Stimulated activated naive CD8-positive, alpha-beta T cell treated with anti-CD3 and anti-CD28 coated beads, Interleukin-15, Interleukin-2, amounts not matched to agents 100 ng/mL and 50 ng/mL, for 24 hours (primary cell): ENCODE measurements around the gene H1-8.

Source experiments
- H3K27ac Mint-ChIP-seq: one replicate; pipeline ENCODE4 v1.8.0; 2021; ENCODE audit warnings: mild to moderate bottlenecking, mixed read lengths
- H3K27me3 Mint-ChIP-seq: one replicate; pipeline ENCODE4 v1.8.0; 2021; ENCODE audit warnings: mixed read lengths
- H3K36me3 Mint-ChIP-seq: one replicate; pipeline ENCODE4 v1.8.0; 2021; ENCODE audit warnings: low read depth, mixed read lengths
- H3K4me1 Mint-ChIP-seq: one replicate; pipeline ENCODE4 v1.8.0; 2021; ENCODE audit warnings: low read depth, mixed read lengths
- H3K4me3 Mint-ChIP-seq: one replicate; pipeline ENCODE4 v1.8.0; 2021; ENCODE audit warnings: mild to moderate bottlenecking, mixed read lengths
- H3K9me3 Mint-ChIP-seq: one replicate; pipeline ENCODE4 v1.8.0; 2021; ENCODE audit warnings: mixed read lengths

The H1-8 gene

GRCh38 chr3:129522953-129523352 lies 20.0 kb upstream of the H1-8 start:
- H3K4me3 Mint-ChIP-seq: no peak overlapping the region
- H3K27ac Mint-ChIP-seq: no peak overlapping the region
- no peaks in the 10 kb centered on the region for H3K36me3 Mint-ChIP-seq
- H3K9me3 Mint-ChIP-seq: no peaks in the 10 kb centered on the region
- no peaks in the 10 kb centered on the region for H3K27me3 Mint-ChIP-seq
- H3K4me1 Mint-ChIP-seq: peaks cover 5% of the 10 kb centered on the region

GRCh38 chr3:129524081-129524480 lies 18.9 kb upstream of the H1-8 start:
- Mint-ChIP-seq H3K4me1 (peaks cover 5% of the 10 kb centered on the region), H3K27ac (no peak overlapping the region), H3K9me3 (no peaks in the 10 kb centered on the region), H3K4me3 (no peak overlapping the region), H3K36me3 (no peaks in the 10 kb centered on the region), H3K27me3 (no peaks in the 10 kb centered on the region)

- no peak overlapping the region for H3K4me3 Mint-ChIP-seq
- peak overlapping the region; percentile 31 for H3K27ac Mint-ChIP-seq
- no peaks in the 10 kb centered on the region for H3K36me3 Mint-ChIP-seq
- H3K4me1 Mint-ChIP-seq: peaks cover 5% of the 10 kb centered on the region
- H3K9me3 Mint-ChIP-seq: no peaks in the 10 kb centered on the region
- H3K27me3 Mint-ChIP-seq: no peaks in the 10 kb centered on the region
Observed at GRCh38 chr3:129525341-129525968, 17.5 kb upstream of the H1-8 start.

GRCh38 chr3:129526121-129526900 lies 16.7 kb upstream of the H1-8 start:
- no peak overlapping the region for H3K4me3 Mint-ChIP-seq
- no peaks in the 10 kb centered on the region for H3K9me3 Mint-ChIP-seq
- peak overlapping the region; percentile 31 for H3K27ac Mint-ChIP-seq
- peaks cover 5% of the 10 kb centered on the region for H3K4me1 Mint-ChIP-seq
- no peaks in the 10 kb centered on the region for H3K36me3 Mint-ChIP-seq
- no peaks in the 10 kb centered on the region for H3K27me3 Mint-ChIP-seq

GRCh38 chr3:129527262-129527661 lies 15.7 kb upstream of the H1-8 start:
- no peak overlapping the region for H3K4me3 Mint-ChIP-seq
- no peaks in the 10 kb centered on the region for H3K9me3 Mint-ChIP-seq
- H3K27me3 Mint-ChIP-seq: no peaks in the 10 kb centered on the region
- no peak overlapping the region for H3K27ac Mint-ChIP-seq
- no peaks in the 10 kb centered on the region for H3K36me3 Mint-ChIP-seq
- H3K4me1 Mint-ChIP-seq: peaks cover 5% of the 10 kb centered on the region

- Mint-ChIP-seq H3K9me3 (no peaks in the 10 kb centered on the region), H3K4me1 (peaks cover 5% of the 10 kb centered on the region), H3K36me3 (no peaks in the 10 kb centered on the region), H3K4me3 (no peak within 1 kb of the TSS), H3K27me3 (no peaks in the 10 kb centered on the region), H3K27ac (no peak within 1 kb of the TSS)
Observed at GRCh38 chr3:129528589-129529100, 14.3 kb upstream of the H1-8 start, which contains the start of gene RHO. TSS of gene RHO (plus strand) at chr3:129528639. CDS start at chr3:129528734, 95 bp downstream.

- Mint-ChIP-seq H3K9me3 (no peaks in the 10 kb centered on the region), H3K27me3 (no peaks in the 10 kb centered on the region), H3K36me3 (no peaks in the 10 kb centered on the region), H3K27ac (no peak overlapping the region), H3K4me3 (no peak overlapping the region), H3K4me1 (peaks cover 5% of the 10 kb centered on the region)
Observed at GRCh38 chr3:129529436-129530210, 13.4 kb upstream of the H1-8 start.

GRCh38 chr3:129530251-129530791 lies 12.7 kb upstream of the H1-8 start:
- H3K36me3 Mint-ChIP-seq: no peaks in the 10 kb centered on the region
- H3K9me3 Mint-ChIP-seq: no peaks in the 10 kb centered on the region
- no peak overlapping the region for H3K27ac Mint-ChIP-seq
- no peak overlapping the region for H3K4me3 Mint-ChIP-seq
- H3K27me3 Mint-ChIP-seq: no peaks in the 10 kb centered on the region
- H3K4me1 Mint-ChIP-seq: peaks cover 5% of the 10 kb centered on the region

- Mint-ChIP-seq H3K9me3 (no peaks in the 10 kb centered on the region), H3K4me1 (peaks cover 5% of the 10 kb centered on the region), H3K27ac (no peak overlapping the region), H3K27me3 (no peaks in the 10 kb centered on the region), H3K4me3 (no peak overlapping the region), H3K36me3 (no peaks in the 10 kb centered on the region)
Observed at GRCh38 chr3:129530821-129531220, 12.2 kb upstream of the H1-8 start.

GRCh38 chr3:129531699-129532098 lies 11.3 kb upstream of the H1-8 start:
- no peaks in the 10 kb centered on the region for H3K4me1 Mint-ChIP-seq
- H3K27ac Mint-ChIP-seq: no peak overlapping the region
- no peaks in the 10 kb centered on the region for H3K27me3 Mint-ChIP-seq
- no peaks in the 10 kb centered on the region for H3K36me3 Mint-ChIP-seq
- H3K9me3 Mint-ChIP-seq: no peaks in the 10 kb centered on the region
- no peak overlapping the region for H3K4me3 Mint-ChIP-seq

GRCh38 chr3:129532261-129532660 lies 10.7 kb upstream of the H1-8 start:
- no peaks in the 10 kb centered on the region for H3K9me3 Mint-ChIP-seq
- no peak overlapping the region for H3K4me3 Mint-ChIP-seq
- H3K27ac Mint-ChIP-seq: no peak overlapping the region
- no peaks in the 10 kb centered on the region for H3K4me1 Mint-ChIP-seq
- no peaks in the 10 kb centered on the region for H3K36me3 Mint-ChIP-seq
- H3K27me3 Mint-ChIP-seq: no peaks in the 10 kb centered on the region

GRCh38 chr3:129533406-129533805 lies 9.6 kb upstream of the H1-8 start:
- H3K27ac Mint-ChIP-seq: no peak overlapping the region

GRCh38 chr3:129534428-129535027 lies 8.4 kb upstream of the H1-8 start:
- Mint-ChIP-seq H3K27me3 (no peaks in the 10 kb centered on the region), H3K4me1 (no peaks in the 10 kb centered on the region), H3K36me3 (no peaks in the 10 kb centered on the region), H3K4me3 (no peak overlapping the region), H3K27ac (no peak overlapping the region), H3K9me3 (no peaks in the 10 kb centered on the region)

More at GRCh38 chr3:129533406-129533805, 9.6 kb upstream of the H1-8 start:
- Mint-ChIP-seq H3K27me3 (no peaks in the 10 kb centered on the region), H3K36me3 (no peaks in the 10 kb centered on the region), H3K9me3 (no peaks in the 10 kb centered on the region), H3K4me1 (no peaks in the 10 kb centered on the region), H3K4me3 (no peak overlapping the region)

GRCh38 chr3:129535075-129535474 lies 7.9 kb upstream of the H1-8 start:
- Mint-ChIP-seq H3K4me1 (no peaks in the 10 kb centered on the region), H3K9me3 (no peaks in the 10 kb centered on the region), H3K36me3 (no peaks in the 10 kb centered on the region), H3K27ac (no peak overlapping the region), H3K4me3 (no peak overlapping the region), H3K27me3 (no peaks in the 10 kb centered on the region)
